HepG2 (cell line): Measurements from ENCODE around the gene SKIDA1. TPM values are rescaled to one million over a fixed set of nuclear protein-coding genes. Genes with fewer than 3 reads are reported as not detected.
A peak's percentile ranks its signal among the peaks of the same experiment; 100 is the strongest.

ENCODE experiments used
- ATAC-seq: fragments of 200-7000 bp; cut with Tn5 transposase; 3 replicates; pipeline ENCODE4 v1.9.1; 2020; ENCODE audit warnings: mild to moderate bottlenecking, moderate library complexity
- BruUV-seq: library from RNA; stranded (reverse); fragments of 400-500 nt; replicated peaks from 2 replicates; lab custom pipeline; 2021; lab: Mats Ljungman, UMichigan
- CTCF ChIA-PET: fragments of 300-600 bp; formaldehyde crosslinking; extraction: SDS; loops from one replicate; lab custom pipeline; 2021; ENCODE audit warnings: low total read pairs, inconsistent platforms, low intra/inter-chr PET ratio; lab: Yijun Ruan, JAX
- POLR2A ChIA-PET: fragments of 350-600 bp; sonication (Branson Sonifier 250); formaldehyde crosslinking; loops from one replicate; lab custom pipeline; 2020; ENCODE audit warnings: antibody characterized with exemption, inconsistent platforms; lab: Yijun Ruan, JAX
- DNase-seq: peaks from one replicate; pipeline ENCODE4 v3.0.0-alpha.2; 2015; ENCODE audit warnings: low spot score
- FAIRE-seq: peaks from 3 replicates; lab custom pipeline; 2011; peaks lifted over from hg19 to GRCh38; lab: Jason Lieb, UNC
- H2AFZ ChIP-seq: one replicate; pipeline ENCODE4 v1.6.1; 2011; ENCODE audit warnings: low read length, inconsistent platforms
- H3K27ac ChIP-seq: fragments of 300-600 bp; 3 replicates; pipeline ENCODE4 v1.8.0; 2011; ENCODE audit warnings: mixed run types, mild to moderate bottlenecking, mixed read lengths, low read length, inconsistent platforms; ENCODE audit not compliant: insufficient read depth; ENCODE audit errors: extremely low read length
- H3K27me3 ChIP-seq, 2 experiments: fragments of 200-600 bp in 1 of 2; 2 replicates in 1 of 2; 3 replicates in 1 of 2; pipeline versions ENCODE4 v1.6.0 to v1.8.0; 2011; ENCODE audit warnings: low read length in 2 of 2, mild to moderate bottlenecking in 2 of 2, moderate library complexity in 2 of 2, inconsistent platforms in 1 of 2; ENCODE audit not compliant: insufficient read depth in 2 of 2, control insufficient read depth in 1 of 2
- H3K36me3 ChIP-seq, 2 experiments: fragments of 200-600 bp in 1 of 2; replicated peaks in 1 of 2; 2 replicates in 1 of 2; 3 replicates in 1 of 2; pipeline versions ENCODE4 v1.5.1 to v1.8.0; 2011; ENCODE audit warnings: low read length in 2 of 2, inconsistent platforms in 1 of 2; ENCODE audit not compliant: insufficient read depth in 2 of 2, control insufficient read depth in 1 of 2
- H3K4me1 ChIP-seq: 2 replicates; pipeline ENCODE4 v1.5.1; 2012; ENCODE audit warnings: low read length, inconsistent platforms; ENCODE audit not compliant: insufficient read depth
- H3K4me2 ChIP-seq: 2 replicates; pipeline ENCODE4 v1.6.0; 2011; ENCODE audit warnings: low read depth, low read length, inconsistent platforms
- H3K4me3 ChIP-seq, 3 experiments: fragments of 200-600 bp in 1 of 3; sonication (generic), shearing (Covaris generic) in 1 of 3; replicated peaks in 1 of 3; 2 replicates each; pipeline ENCODE4 v1.5.1; 2011 to 2016; ENCODE audit warnings: low read length in 3 of 3, inconsistent platforms in 2 of 3, low read depth in 2 of 3, mild to moderate bottlenecking in 2 of 3, control low read depth in 1 of 3, mixed read lengths in 1 of 3; ENCODE audit not compliant: insufficient read depth in 1 of 3
- H3K79me2 ChIP-seq: one replicate; pipeline ENCODE4 v1.6.1; 2011; ENCODE audit warnings: low read length, inconsistent platforms; ENCODE audit not compliant: insufficient read depth
- H3K9ac ChIP-seq: 2 replicates; pipeline ENCODE4 v1.6.0; 2011; ENCODE audit warnings: mild to moderate bottlenecking, low read depth, low read length, inconsistent platforms; ENCODE audit not compliant: insufficient read depth
- H3K9me3 ChIP-seq: 2 replicates; pipeline ENCODE4 v1.5.1; 2012; ENCODE audit warnings: mild to moderate bottlenecking, low read length
- H4K20me1 ChIP-seq: 2 replicates; pipeline ENCODE4 v1.6.0; 2011; ENCODE audit warnings: inconsistent platforms, mild to moderate bottlenecking, low read length, moderate library complexity; ENCODE audit not compliant: insufficient read depth
- GTF3A ChIP-seq: sonication (generic); formaldehyde crosslinking; conservative IDR thresholded peaks from 2 replicates; pipeline ENCODE4 v1.4.0; 2020; ENCODE audit warnings: mild to moderate bottlenecking, missing genetic modification reagents
- NFE2L1 ChIP-seq: sonication (generic); formaldehyde crosslinking; IDR thresholded peaks from 2 replicates; pipeline ENCODE4 v1.4.0; 2020; ENCODE audit warnings: missing genetic modification reagents, mild to moderate bottlenecking, borderline replicate concordance
- PCBP1 ChIP-seq: fragments of 200-400 bp; formaldehyde crosslinking; IDR thresholded peaks from 2 replicates; pipeline ENCODE4 v1.6.1; 2017; ENCODE audit warnings: mild to moderate bottlenecking, low read depth, low read length, borderline replicate concordance
- SRSF4 ChIP-seq: fragments of 200-400 bp; formaldehyde crosslinking; IDR thresholded peaks from one replicate; pipeline ENCODE4 v1.6.1; 2018; ENCODE audit warnings: mild to moderate bottlenecking, low read depth, low read length, moderate library complexity; ENCODE audit not compliant: poor library complexity, severe bottlenecking
- ZNF552 ChIP-seq: sonication (generic); formaldehyde crosslinking; IDR thresholded peaks from 2 replicates; pipeline ENCODE4 v1.9.0; 2022; ENCODE audit warnings: missing genetic modification reagents, mild to moderate bottlenecking, borderline replicate concordance
- WGBS: methylation state at CpG from one replicate; pipeline ENCODE4 v1.1.6; 2017; ENCODE audit warnings: low lambda C conversion rate; 5-methylcytosine and 5-hydroxymethylcytosine counted together
- in situ Hi-C: cut with HindIII; loops from 2 replicates; pipeline ENCODE4 v1.10.0; 2017; ENCODE audit warnings: low pct_unique_long_range_greater_than_20kb; ENCODE audit not compliant: extremely low pct_ligation_motif_present
- intact Hi-C: fragments of 100-400 bp; cut with micrococcal nuclease; formaldehyde crosslinking; loops from one replicate; pipeline ENCODE4 v1.10.0; 2022; ENCODE audit not compliant: unreplicated experiment
- polyA plus RNA-seq, 8 experiments: library from polyadenylated mRNA; depleted of rRNA in 3 of 8; stranded (reverse) in 7 of 8; unstranded in 1 of 8; fragments of >200 nt; fragmentation: Illumina TruSeq in 4 of 8; extraction: Trizol in 4 of 8; gene quantifications; 2 replicates each; pipeline versions ENCODE4 v1.2.1 to v1.2.3, GENCODE V29; 2011 to 2016; ENCODE audit warnings: low read depth in 4 of 8, missing spikeins in 1 of 8, mixed read lengths in 1 of 8; ENCODE audit not compliant: insufficient read depth in 1 of 8
- total RNA-seq, 5 experiments: library from RNA; depleted of rRNA; stranded (reverse); fragments of >200 nt; fragmentation: Illumina TruSeq; extraction: Trizol; gene quantifications; 2 replicates each; pipeline ENCODE4 v1.2.3, GENCODE V29; 2016; ENCODE audit warnings: low read depth in 1 of 5
- TF ChIP-seq, protein P1 (sequence below): IDR thresholded peaks from 2 replicates; pipeline ENCODE4 v1.6.1; 2016; ENCODE audit warnings: missing compliant biosample characterization, missing genetic modification reagents, borderline replicate concordance
- TF ChIP-seq, protein P2 (sequence below): IDR thresholded peaks from 2 replicates; pipeline ENCODE4 v1.6.1; 2016; ENCODE audit warnings: missing compliant biosample characterization, missing genetic modification reagents, borderline replicate concordance
- TF ChIP-seq, protein P3 (sequence below): sonication (generic); formaldehyde crosslinking; IDR thresholded peaks from 2 replicates; pipeline ENCODE4 v1.4.0; 2020; ENCODE audit warnings: missing genetic modification reagents

The SKIDA1 gene
- total and polyA plus RNA-seq, 2 of the 13 experiments (the other 11 are each of a cell fraction or from before 2014, with no cell fraction given): 0.73 to 1.5 TPM

DNA sequence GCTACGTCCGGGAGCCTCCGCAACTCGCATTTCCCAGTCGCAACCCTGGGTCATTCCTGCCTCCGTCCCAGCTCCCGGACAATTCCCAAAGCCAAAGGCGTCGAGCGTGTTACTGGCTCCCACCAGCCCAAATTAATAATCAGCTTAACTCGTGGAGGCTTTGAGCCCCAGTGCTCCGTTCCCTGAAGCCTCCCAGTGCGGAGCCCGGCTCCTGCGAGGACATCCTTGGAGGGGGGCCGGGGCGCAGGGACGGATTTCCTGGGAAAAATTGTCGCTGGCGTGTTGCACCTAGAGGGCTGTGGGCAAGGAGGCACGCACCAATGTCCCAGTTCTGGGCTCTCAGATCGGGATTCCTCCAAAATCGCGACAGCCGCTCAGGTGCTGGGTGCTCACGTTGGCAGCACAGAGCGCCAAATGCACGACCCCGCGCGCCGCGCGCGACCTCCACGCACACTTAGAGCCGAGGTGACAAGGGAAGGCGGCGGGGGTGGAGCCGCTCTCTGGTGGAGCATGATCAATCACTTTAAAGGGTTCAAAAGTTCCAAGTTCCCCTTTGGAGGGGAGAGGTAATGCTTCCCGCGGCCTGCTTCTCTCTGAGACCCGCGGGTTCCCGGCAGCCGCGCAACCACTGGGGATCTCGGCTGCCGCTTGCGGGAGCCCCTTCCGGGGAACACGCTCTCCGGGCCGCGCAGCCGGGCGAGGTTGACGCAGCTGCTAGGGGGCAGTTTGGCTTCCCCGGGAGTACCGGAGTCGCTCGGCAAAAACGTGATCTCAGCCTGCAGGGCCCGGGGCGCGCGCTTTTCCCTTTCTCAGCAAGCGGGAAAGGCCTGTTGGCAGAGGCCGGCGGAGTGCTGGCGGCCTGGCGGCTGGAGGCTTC is 25.5 kb downstream of the SKIDA1 start:
- no peak overlapping the region for H3K4me2 ChIP-seq
- H3K27ac ChIP-seq: no peak overlapping the region
- no peaks in the 10 kb centered on the region for H3K36me3 ChIP-seq
- 97% methylated on average over 72 of the region's 72 CpGs for WGBS
- no peak for FAIRE-seq
- in situ Hi-C loops: loop anchor here (10.0 to 25.0 kb wide), 3 partner anchors 213 to 812 kb away; partner anchors contain the start of genes BMI1 and COMMD3
- H3K4me3 ChIP-seq: no peak overlapping the region
- POLR2A ChIA-PET: interaction anchor here (0.9 to 5.1 kb wide), 2 partner anchors 26 kb away, joined by 3 to 294 read pairs; partner anchors contain the start of gene SKIDA1
- no TSS peak for BruUV-seq
- no peaks in the 10 kb centered on the region; a peak in 1 of 5 replicates for H3K27me3 ChIP-seq
- no peaks in the 10 kb centered on the region for H4K20me1 ChIP-seq
- peaks cover 3% of the 10 kb centered on the region for H3K79me2 ChIP-seq
- peaks cover 68% of the 10 kb centered on the region for H3K4me1 ChIP-seq
- DNase-seq: no peak
- no peak for ATAC-seq
- TF ChIP-seq NFE2L1 (CRISPR knock-in tag): no peak
- TF ChIP-seq, protein P1, sequence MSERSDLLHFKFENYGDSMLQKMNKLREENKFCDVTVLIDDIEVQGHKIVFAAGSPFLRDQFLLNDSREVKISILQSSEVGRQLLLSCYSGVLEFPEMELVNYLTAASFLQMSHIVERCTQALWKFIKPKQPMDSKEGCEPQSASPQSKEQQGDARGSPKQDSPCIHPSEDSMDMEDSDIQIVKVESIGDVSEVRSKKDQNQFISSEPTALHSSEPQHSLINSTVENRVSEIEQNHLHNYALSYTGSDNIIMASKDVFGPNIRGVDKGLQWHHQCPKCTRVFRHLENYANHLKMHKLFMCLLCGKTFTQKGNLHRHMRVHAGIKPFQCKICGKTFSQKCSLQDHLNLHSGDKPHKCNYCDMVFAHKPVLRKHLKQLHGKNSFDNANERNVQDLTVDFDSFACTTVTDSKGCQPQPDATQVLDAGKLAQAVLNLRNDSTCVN (CRISPR knock-in tag): no peak
- TF ChIP-seq GTF3A (CRISPR knock-in tag): no peak
- no peak for TF ChIP-seq PCBP1
- TF ChIP-seq, protein P2, sequence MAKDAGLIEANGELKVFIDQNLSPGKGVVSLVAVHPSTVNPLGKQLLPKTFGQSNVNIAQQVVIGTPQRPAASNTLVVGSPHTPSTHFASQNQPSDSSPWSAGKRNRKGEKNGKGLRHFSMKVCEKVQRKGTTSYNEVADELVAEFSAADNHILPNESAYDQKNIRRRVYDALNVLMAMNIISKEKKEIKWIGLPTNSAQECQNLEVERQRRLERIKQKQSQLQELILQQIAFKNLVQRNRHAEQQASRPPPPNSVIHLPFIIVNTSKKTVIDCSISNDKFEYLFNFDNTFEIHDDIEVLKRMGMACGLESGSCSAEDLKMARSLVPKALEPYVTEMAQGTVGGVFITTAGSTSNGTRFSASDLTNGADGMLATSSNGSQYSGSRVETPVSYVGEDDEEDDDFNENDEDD (CRISPR knock-in tag): no peak
- no peak for TF ChIP-seq SRSF4
- no peak for TF ChIP-seq ZNF552 (CRISPR knock-in tag)
- TF ChIP-seq, protein P3, sequence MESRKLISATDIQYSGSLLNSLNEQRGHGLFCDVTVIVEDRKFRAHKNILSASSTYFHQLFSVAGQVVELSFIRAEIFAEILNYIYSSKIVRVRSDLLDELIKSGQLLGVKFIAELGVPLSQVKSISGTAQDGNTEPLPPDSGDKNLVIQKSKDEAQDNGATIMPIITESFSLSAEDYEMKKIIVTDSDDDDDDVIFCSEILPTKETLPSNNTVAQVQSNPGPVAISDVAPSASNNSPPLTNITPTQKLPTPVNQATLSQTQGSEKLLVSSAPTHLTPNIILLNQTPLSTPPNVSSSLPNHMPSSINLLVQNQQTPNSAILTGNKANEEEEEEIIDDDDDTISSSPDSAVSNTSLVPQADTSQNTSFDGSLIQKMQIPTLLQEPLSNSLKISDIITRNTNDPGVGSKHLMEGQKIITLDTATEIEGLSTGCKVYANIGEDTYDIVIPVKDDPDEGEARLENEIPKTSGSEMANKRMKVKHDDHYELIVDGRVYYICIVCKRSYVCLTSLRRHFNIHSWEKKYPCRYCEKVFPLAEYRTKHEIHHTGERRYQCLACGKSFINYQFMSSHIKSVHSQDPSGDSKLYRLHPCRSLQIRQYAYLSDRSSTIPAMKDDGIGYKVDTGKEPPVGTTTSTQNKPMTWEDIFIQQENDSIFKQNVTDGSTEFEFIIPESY: peak; percentile 70; the same call in 1 of the 2 replicates
- intact Hi-C loops: loop anchor here (5.0 to 10.0 kb wide), 2 partner anchors 425 to 452 kb away; no protein-coding TSS in a partner anchor
- H3K9me3 ChIP-seq: no peaks in the 10 kb centered on the region
- no peak overlapping the region for H3K9ac ChIP-seq
- CTCF ChIA-PET: no interaction called here
- H2AFZ ChIP-seq: no peak overlapping the region
